Middle frontal gyrus (tissue), 1 donor: Measurements from ENCODE around the gene LSM11.

Experiments
- DNase-seq: peaks from one replicate; pipeline ENCODE4 v3.0.0-alpha.2; 2015; ENCODE audit warnings: low spot score; ENCODE audit errors: extremely low spot score

The LSM11 gene

GRCh38 chr5:157767689-157768088, 24.2 kb downstream of the LSM11 start:
- no peak for DNase-seq

GRCh38 chr5:157770665-157771064, 27.2 kb downstream of the LSM11 start:
- no peak for DNase-seq

GRCh38 chr5:157772127-157772526, 28.6 kb downstream of the LSM11 start:
- DNase-seq, result no peak

GRCh38 chr5:157778121-157778805, 34.8 kb downstream of the LSM11 start:
- no peak for DNase-seq

- DNase-seq, result no peak
These were observed 35.7 kb downstream of the LSM11 start for GRCh38 chr5:157779221-157779620.

- DNase-seq, result no peak
These were observed 42.3 kb downstream of the LSM11 start for GRCh38 chr5:157785801-157786200.

- no peak for DNase-seq
These were observed 49.8 kb downstream of the LSM11 start for GRCh38 chr5:157793301-157793700.

GRCh38 chr5:157799578-157799977, 56.1 kb downstream of the LSM11 start:
- no peak for DNase-seq

- no peak for DNase-seq
These were observed 56.6 kb downstream of the LSM11 start for GRCh38 chr5:157800137-157800536.

GRCh38 chr5:157802736-157803135, 59.2 kb downstream of the LSM11 start:
- DNase-seq, result no peak

- DNase-seq, result no peak
These were observed 64.5 kb downstream of the LSM11 start for GRCh38 chr5:157808043-157808442.
